ENCODE measurements around the gene VPS13D.
"Not testable (repeated sequence)": the region's sequence is repeated elsewhere in the genome, so short reads cannot be mapped to it uniquely, and the experiment has no call there.

Gene VPS13D

DNA sequence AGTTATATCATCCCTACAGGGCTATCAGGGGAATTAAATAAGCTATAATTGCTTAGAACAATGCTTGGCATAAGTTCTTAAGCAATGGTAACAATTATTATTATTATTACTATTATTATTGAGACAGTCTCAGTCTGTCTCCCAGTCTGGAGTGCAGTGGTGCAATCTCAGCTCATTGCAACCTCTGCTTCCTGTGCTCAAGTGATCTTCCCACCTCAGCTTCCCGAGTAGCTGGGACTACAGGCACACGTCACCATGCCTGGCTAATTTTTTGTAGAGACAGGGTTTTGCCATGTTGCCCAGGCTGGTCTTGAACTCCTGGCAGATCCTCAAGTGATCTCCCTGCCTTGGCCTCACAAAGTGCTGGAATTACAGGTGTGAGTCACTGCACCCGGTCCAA, 308.7 kb downstream of the VPS13D start:
- not testable (repeated sequence) for H3K4me1 Mint-ChIP-seq; H3K27me3 Mint-ChIP-seq; H3K27ac Mint-ChIP-seq; DNase-seq; ATAC-seq (replicated peaks); H3K4me3 Mint-ChIP-seq
- peaks cover 18 to 19% of the 10 kb centered on the region in 2 donors for H3K9me3 Mint-ChIP-seq
- H3K36me3 Mint-ChIP-seq: peaks cover 26 to 29% of the 10 kb centered on the region in 2 donors

GRCh38 chr1:12539320-12539704, 309.5 kb downstream of the VPS13D start:
- peaks cover 0 to 2% of the 10 kb centered on the region in 2 donors for H3K4me1 Mint-ChIP-seq
- no peak overlapping the region for H3K27ac Mint-ChIP-seq
- H3K36me3 Mint-ChIP-seq: peaks cover 26 to 29% of the 10 kb centered on the region in 2 donors
- H3K9me3 Mint-ChIP-seq: peaks cover 18 to 19% of the 10 kb centered on the region in 2 donors
- ATAC-seq (replicated peaks): no peak
- peaks cover 7 to 9% of the 10 kb centered on the region in 2 donors for H3K27me3 Mint-ChIP-seq
- DNase-seq: no peak
- H3K4me3 Mint-ChIP-seq: no peak overlapping the region

- H3K4me1 Mint-ChIP-seq: peaks cover 0 to 5% of the 10 kb centered on the region in 2 donors
- peaks cover 7 to 9% of the 10 kb centered on the region in 2 donors for H3K27me3 Mint-ChIP-seq
- H3K27ac Mint-ChIP-seq: no peak overlapping the region
- DNase-seq: no peak
- H3K36me3 Mint-ChIP-seq: peaks cover 26 to 29% of the 10 kb centered on the region in 2 donors
- no peak for ATAC-seq (replicated peaks)
- peaks cover 18 to 19% of the 10 kb centered on the region in 2 donors for H3K9me3 Mint-ChIP-seq
- H3K4me3 Mint-ChIP-seq: no peak overlapping the region
Measured at GRCh38 chr1:12539705-12540579, 310.1 kb downstream of the VPS13D start.

DNA sequence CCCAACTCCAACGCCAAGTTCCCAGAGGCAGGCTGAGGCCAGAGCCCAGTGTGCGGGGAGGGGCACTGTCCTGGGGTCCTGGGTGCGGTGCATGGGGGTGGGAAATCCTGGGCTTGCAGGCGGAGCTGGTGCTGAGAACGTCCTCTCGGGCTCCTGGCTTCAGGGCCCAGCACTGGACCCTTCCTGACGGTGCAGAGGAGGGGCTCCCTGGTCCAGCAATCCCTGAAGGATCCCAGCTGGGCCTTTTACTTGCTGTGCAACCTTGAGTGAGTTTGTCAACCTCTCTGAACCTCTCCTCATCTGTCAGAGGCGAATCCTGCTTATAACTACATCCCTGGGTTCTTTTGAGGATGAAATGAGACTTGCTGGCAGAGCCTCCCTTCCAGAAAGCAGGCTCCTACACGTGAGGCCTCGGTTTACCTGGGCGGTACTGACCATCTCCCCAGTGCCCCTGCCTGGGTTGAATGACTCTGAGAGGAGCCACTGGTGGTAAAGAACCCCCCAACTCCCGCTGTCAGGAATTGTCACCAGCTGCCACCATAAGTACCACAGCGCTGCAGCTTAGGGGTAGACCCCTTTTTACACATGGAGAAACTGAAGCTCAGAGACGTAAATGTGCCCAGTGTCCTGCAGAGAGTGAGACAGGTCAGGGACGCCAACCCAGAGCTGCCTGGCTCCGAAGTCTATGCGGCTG, 310.9 kb downstream of the VPS13D start:
- Mint-ChIP-seq H3K4me1 (peaks cover 0 to 5% of the 10 kb centered on the region in 2 donors), H3K9me3 (peaks cover 14 to 15% of the 10 kb centered on the region in 2 donors), H3K27me3 (peaks cover 7 to 9% of the 10 kb centered on the region in 2 donors), H3K27ac (no peak overlapping the region), H3K4me3 (no peak overlapping the region), H3K36me3 (peaks cover 21 to 24% of the 10 kb centered on the region in 2 donors)
- ATAC-seq (replicated peaks) (no peak), DNase-seq (no peak)

DNA sequence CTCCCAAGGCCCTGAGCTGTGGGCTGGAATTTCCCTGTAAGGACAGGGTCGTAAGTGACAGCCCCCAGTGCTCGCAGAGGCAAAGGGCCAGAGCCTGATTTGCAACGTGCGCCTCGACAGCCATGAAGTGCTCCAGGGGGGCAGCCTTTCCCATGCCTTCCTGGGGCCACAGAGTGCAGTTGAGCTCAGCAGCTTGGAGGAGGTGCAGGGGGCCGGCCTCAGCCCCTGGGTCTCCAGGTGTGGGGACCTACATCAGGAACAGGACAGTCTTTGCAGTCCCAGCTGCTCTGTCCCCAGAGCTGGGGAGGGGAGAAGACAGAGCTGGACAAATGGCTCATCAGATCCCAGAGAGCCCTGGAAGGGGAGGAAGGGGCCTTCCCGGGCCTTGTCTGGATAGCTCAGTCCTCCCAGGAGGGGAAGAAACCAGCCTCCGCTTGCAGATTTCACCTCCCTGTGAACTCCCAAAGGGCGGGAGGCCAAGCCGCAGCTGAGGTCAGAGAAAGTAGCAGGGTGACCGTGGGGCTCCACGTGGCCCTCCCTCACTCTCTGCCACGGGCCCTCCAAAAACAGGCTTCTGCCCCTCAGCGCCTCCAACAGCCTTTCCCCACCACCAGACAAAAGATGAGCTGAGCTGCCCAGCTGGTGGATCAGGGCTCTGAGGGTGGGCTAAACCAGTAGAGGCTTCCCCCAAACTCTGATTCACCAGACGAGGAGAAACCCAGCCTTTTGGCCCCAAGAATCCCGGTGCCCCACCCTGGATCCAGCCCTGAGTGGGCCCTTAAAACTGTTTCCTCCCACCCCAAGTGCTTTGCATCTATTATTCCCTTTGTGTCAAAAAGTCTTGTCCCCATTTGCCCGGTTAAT, 311.7 kb downstream of the VPS13D start:
- Mint-ChIP-seq H3K9me3 (peaks cover 9 to 10% of the 10 kb centered on the region in 2 donors), H3K4me1 (peaks cover 0 to 5% of the 10 kb centered on the region in 2 donors), H3K27me3 (peaks cover 7 to 9% of the 10 kb centered on the region in 2 donors), H3K36me3 (peaks cover 15 to 17% of the 10 kb centered on the region in 2 donors), H3K27ac (no peak overlapping the region), H3K4me3 (no peak overlapping the region)
- DNase-seq (no peak), ATAC-seq (replicated peaks) (no peak)

- Mint-ChIP-seq H3K27me3 (peaks cover 7 to 9% of the 10 kb centered on the region in 2 donors), H3K4me3 (no peak overlapping the region), H3K4me1 (peaks cover 0 to 5% of the 10 kb centered on the region in 2 donors), H3K36me3 (peaks cover 11% of the 10 kb centered on the region in 2 donors), H3K9me3 (peaks cover 7% of the 10 kb centered on the region in 2 donors), H3K27ac (no peak overlapping the region)
- ATAC-seq (replicated peaks): no peak
- no peak for DNase-seq
Measured at GRCh38 chr1:12542138-12542465, 312.3 kb downstream of the VPS13D start.

GRCh38 chr1:12542616-12543592, 313.1 kb downstream of the VPS13D start:
- no peak for ATAC-seq (replicated peaks)
- DNase-seq: no peak
- Mint-ChIP-seq H3K36me3 (peaks cover 3 to 4% of the 10 kb centered on the region in 2 donors), H3K4me1 (peaks cover 0 to 5% of the 10 kb centered on the region in 2 donors), H3K27ac (no peak overlapping the region), H3K9me3 (no peaks in the 10 kb centered on the region), H3K27me3 (peaks cover 9 to 12% of the 10 kb centered on the region in 2 donors), H3K4me3 (no peak overlapping the region)

DNA sequence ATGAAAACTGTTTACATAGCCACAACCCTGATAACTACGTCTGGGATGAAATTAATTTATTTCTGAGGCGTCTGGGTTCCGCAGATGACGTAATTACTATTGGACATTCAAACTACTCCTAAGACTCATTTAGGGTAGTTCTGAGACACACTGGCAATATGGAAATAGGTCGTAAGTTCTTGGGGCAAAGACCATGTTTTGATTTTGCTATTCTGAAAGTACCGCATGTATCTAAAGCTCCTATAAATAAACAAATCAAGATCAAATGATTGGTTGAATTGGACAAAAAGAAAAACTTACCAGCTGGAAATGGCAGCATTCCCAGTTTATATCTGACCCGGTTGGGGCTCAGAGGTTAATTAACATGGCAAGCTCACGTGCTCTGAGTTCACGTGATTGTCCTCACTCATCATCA, 313.9 kb downstream of the VPS13D start:
- Mint-ChIP-seq H3K4me3 (no peak overlapping the region), H3K9me3 (no peaks in the 10 kb centered on the region), H3K4me1 (peaks cover 0 to 5% of the 10 kb centered on the region in 2 donors), H3K36me3 (peaks cover 0 to 4% of the 10 kb centered on the region in 2 donors), H3K27me3 (peaks cover 9 to 12% of the 10 kb centered on the region in 2 donors), H3K27ac (no peak overlapping the region)
- DNase-seq: no peak
- ATAC-seq (replicated peaks): no peak

DNA sequence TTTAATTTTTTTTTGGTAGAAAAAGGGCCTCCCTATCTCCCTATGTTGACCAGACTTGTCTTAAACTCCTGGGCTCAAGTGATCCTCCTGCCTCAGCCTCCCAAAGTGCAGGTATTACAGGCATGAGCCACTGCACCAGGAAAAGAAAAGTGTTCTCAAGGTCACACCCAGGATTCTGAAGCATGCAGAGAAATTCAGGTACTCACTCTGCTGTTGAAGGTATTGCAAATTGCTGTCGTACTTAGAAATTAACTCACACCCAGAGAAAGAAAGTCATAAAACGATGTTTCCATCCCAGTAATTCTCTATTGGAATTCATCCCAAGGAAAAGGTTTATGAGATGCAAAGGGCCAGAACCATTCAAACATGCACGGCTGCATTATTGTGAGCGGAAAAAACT, 314.5 kb downstream of the VPS13D start:
- ATAC-seq (replicated peaks) (no peak), DNase-seq (no peak)
- peaks cover 9 to 12% of the 10 kb centered on the region in 2 donors for H3K27me3 Mint-ChIP-seq
- no peaks in the 10 kb centered on the region for H3K9me3 Mint-ChIP-seq
- H3K4me3 Mint-ChIP-seq: no peak overlapping the region
- H3K36me3 Mint-ChIP-seq: no peaks in the 10 kb centered on the region
- peaks cover 0 to 6% of the 10 kb centered on the region in 2 donors for H3K4me1 Mint-ChIP-seq
- H3K27ac Mint-ChIP-seq: no peak overlapping the region

GRCh38 chr1:12544992-12545391, 315.2 kb downstream of the VPS13D start:
- Mint-ChIP-seq H3K4me1 (peaks cover 0 to 11% of the 10 kb centered on the region in 2 donors), H3K36me3 (no peaks in the 10 kb centered on the region), H3K4me3 (no peak overlapping the region), H3K9me3 (no peaks in the 10 kb centered on the region), H3K27ac (peak overlapping the region; percentile 5), H3K27me3 (peaks cover 9 to 12% of the 10 kb centered on the region in 2 donors)
- ATAC-seq (replicated peaks) (no peak), DNase-seq (no peak)

GRCh38 chr1:12546771-12547585, 317.1 kb downstream of the VPS13D start:
- Mint-ChIP-seq H3K36me3 (no peaks in the 10 kb centered on the region), H3K9me3 (peaks cover 0 to 2% of the 10 kb centered on the region in 2 donors), H3K4me3 (no peak overlapping the region), H3K4me1 (peaks cover 0 to 11% of the 10 kb centered on the region in 2 donors), H3K27ac (no peak overlapping the region), H3K27me3 (peaks cover 9 to 11% of the 10 kb centered on the region in 2 donors)
- ATAC-seq (replicated peaks) (no peak), DNase-seq (no peak)

DNA sequence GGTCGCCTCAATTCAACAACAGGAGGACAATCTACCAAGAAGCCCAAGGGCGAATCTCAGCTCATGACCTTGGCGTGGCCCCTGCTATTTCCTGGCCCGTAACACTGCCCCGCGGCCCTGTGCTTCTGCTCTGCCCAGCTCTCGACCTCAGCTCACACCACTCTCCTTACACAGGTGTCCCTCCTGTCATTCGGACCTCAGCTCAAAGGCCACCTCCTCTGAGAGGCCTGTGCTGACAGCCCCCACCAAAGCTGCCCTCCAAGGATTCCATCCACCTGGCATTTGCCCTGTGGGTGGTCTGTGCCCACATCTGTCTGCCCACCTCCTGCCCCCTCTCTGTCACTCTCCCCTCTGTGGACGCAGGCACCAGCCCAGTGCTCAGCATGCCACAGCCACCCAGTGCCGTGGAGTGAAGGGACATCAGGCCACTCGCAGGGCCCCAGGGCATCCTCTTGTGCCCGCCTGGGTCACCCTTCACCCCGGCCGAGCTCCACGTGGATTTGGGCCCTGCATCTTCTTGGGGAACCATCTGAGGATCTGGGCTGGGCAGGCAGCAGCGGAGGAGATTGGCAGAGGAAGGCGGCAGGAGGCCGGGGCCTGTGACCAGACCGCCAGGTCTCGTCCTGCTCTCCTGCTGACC, 317.9 kb downstream of the VPS13D start:
- Mint-ChIP-seq H3K4me1 (peaks cover 0 to 11% of the 10 kb centered on the region in 2 donors), H3K36me3 (no peaks in the 10 kb centered on the region), H3K9me3 (peaks cover 0 to 2% of the 10 kb centered on the region in 2 donors), H3K27ac (no peak overlapping the region), H3K27me3 (peaks cover 5% of the 10 kb centered on the region in 2 donors), H3K4me3 (no peak overlapping the region)
- ATAC-seq (replicated peaks) (no peak), DNase-seq (no peak)

All from stimulated activated naive B cell treated with anti-CD40 and anti-IgM and Interleukin-4, amounts not matched to agents 10 μg/mL and 1 μg/mL and 100 μg/mL, for 72 hours (primary cell).